Activated CD8-positive, alpha-beta memory T cell treated with anti-CD3 and anti-CD28 coated beads, Interleukin-2, amount 50 U/mL, for 24 hours (primary cell): Measurements from ENCODE around the gene ILKAP.

ENCODE experiments used
- DNase-seq: peaks from one replicate; pipeline ENCODE4 v3.0.0-alpha.2; 2020; ENCODE audit errors: extremely low read depth

Gene ILKAP

GRCh38 chr2:238152771-238153688 lies 50.5 kb downstream of the ILKAP start:
- DNase-seq, result no peak

- DNase-seq, result no peak
These were observed 51.8 kb downstream of the ILKAP start for GRCh38 chr2:238151628-238152235.

- DNase-seq, result no peak
These were observed 52.3 kb downstream of the ILKAP start for GRCh38 chr2:238151205-238151604.

GRCh38 chr2:238150686-238151085 lies 52.8 kb downstream of the ILKAP start:
- no peak for DNase-seq

- DNase-seq, result no peak
These were observed 53.5 kb downstream of the ILKAP start for GRCh38 chr2:238149841-238150572.

GRCh38 chr2:238148981-238149380 lies 54.5 kb downstream of the ILKAP start:
- no peak for DNase-seq

- DNase-seq, result no peak
These were observed 56.5 kb downstream of the ILKAP start for GRCh38 chr2:238146884-238147544.

GRCh38 chr2:238145851-238146250 lies 57.6 kb downstream of the ILKAP start:
- no peak for DNase-seq

- no peak for DNase-seq
These were observed 58.4 kb downstream of the ILKAP start for GRCh38 chr2:238145046-238145445.

- DNase-seq, result no peak
These were observed 59.2 kb downstream of the ILKAP start for GRCh38 chr2:238144262-238144661.

GRCh38 chr2:238143239-238143951 lies 60.1 kb downstream of the ILKAP start:
- DNase-seq, result no peak

GRCh38 chr2:238142382-238143205 lies 60.9 kb downstream of the ILKAP start:
- no peak for DNase-seq

- no peak for DNase-seq
These were observed 61.8 kb downstream of the ILKAP start for GRCh38 chr2:238141541-238142318.

GRCh38 chr2:238140721-238141540 lies 62.6 kb downstream of the ILKAP start:
- DNase-seq, result no peak

GRCh38 chr2:238140040-238140439 lies 63.5 kb downstream of the ILKAP start:
- no peak for DNase-seq

GRCh38 chr2:238139196-238140039 lies 64.1 kb downstream of the ILKAP start:
- no peak for DNase-seq

GRCh38 chr2:238138331-238139195 lies 64.9 kb downstream of the ILKAP start, which contains the start of gene KLHL30:
Gene KLHL30, plus strand, starts transcription at chr2:238138668. Its CDS starts 2,087 bp downstream, at chr2:238140755.
- DNase-seq, result no peak
